HEK293T (cell line): Measurements from ENCODE around the gene NAGLU.

ENCODE experiments used
- ARNT ChIP-seq: fragments of 450-650 bp; IDR thresholded peaks from 2 replicates; pipeline ENCODE4 v1.6.1; 2017; ENCODE audit warnings: mild to moderate bottlenecking
- BHLHE40 ChIP-seq: fragments of 450-650 bp; IDR thresholded peaks from 2 replicates; pipeline ENCODE4 v1.6.1; 2016; ENCODE audit warnings: mild to moderate bottlenecking, moderate library complexity, borderline replicate concordance
- CTBP1 ChIP-seq: fragments of 450-650 bp; IDR thresholded peaks from 2 replicates; pipeline ENCODE4 v1.6.1; 2016; ENCODE audit warnings: borderline replicate concordance
- ELF4 ChIP-seq: fragments of 450-650 bp; IDR thresholded peaks from 2 replicates; pipeline ENCODE4 v1.6.1; 2017; ENCODE audit warnings: antibody characterized with exemption
- FOXA1 ChIP-seq: fragments of 450-650 bp; IDR thresholded peaks from 2 replicates; pipeline ENCODE4 v1.6.1; 2016; ENCODE audit warnings: mild to moderate bottlenecking
- FOXK2 ChIP-seq: fragments of 450-650 bp; IDR thresholded peaks from 2 replicates; pipeline ENCODE4 v1.6.1; 2016; ENCODE audit warnings: mild to moderate bottlenecking
- FOXM1 ChIP-seq: fragments of 450-650 bp; IDR thresholded peaks from 2 replicates; pipeline ENCODE4 v1.6.1; 2017; ENCODE audit warnings: mild to moderate bottlenecking, borderline replicate concordance
- LEF1 ChIP-seq: fragments of 450-650 bp; IDR thresholded peaks from 2 replicates; pipeline ENCODE4 v1.6.1; 2017; ENCODE audit warnings: mild to moderate bottlenecking, borderline replicate concordance
- NFRKB ChIP-seq: fragments of 450-650 bp; IDR thresholded peaks from 2 replicates; pipeline ENCODE4 v1.6.1; 2016; ENCODE audit warnings: mild to moderate bottlenecking, moderate library complexity
- SP1 ChIP-seq: fragments of 450-650 bp; IDR thresholded peaks from 2 replicates; pipeline ENCODE4 v1.6.1; 2017
- SUZ12 ChIP-seq: fragments of 450-650 bp; IDR thresholded peaks from 2 replicates; pipeline ENCODE4 v1.6.1; 2016; ENCODE audit warnings: mild to moderate bottlenecking
- TARDBP ChIP-seq: fragments of 450-650 bp; IDR thresholded peaks from 2 replicates; pipeline ENCODE4 v1.6.1; 2016
- ZNF384 ChIP-seq: fragments of 450-650 bp; IDR thresholded peaks from 2 replicates; pipeline ENCODE4 v1.6.1; 2016
- TF ChIP-seq, protein P1 (sequence below): fragments of 450-650 bp; IDR thresholded peaks from 2 replicates; pipeline ENCODE4 v1.6.1; 2016

GRCh38 chr17:42536048-42536371, at the start of gene NAGLU:
- no peak for TF ChIP-seq FOXK2
- no peak for TF ChIP-seq SP1
- TF ChIP-seq LEF1 = no peak
- no peak for TF ChIP-seq CTBP1
- TF ChIP-seq FOXA1 = no peak
- no peak for TF ChIP-seq NFRKB
- TF ChIP-seq BHLHE40 = no peak
- TF ChIP-seq SUZ12 = no peak
- TF ChIP-seq, protein P1, sequence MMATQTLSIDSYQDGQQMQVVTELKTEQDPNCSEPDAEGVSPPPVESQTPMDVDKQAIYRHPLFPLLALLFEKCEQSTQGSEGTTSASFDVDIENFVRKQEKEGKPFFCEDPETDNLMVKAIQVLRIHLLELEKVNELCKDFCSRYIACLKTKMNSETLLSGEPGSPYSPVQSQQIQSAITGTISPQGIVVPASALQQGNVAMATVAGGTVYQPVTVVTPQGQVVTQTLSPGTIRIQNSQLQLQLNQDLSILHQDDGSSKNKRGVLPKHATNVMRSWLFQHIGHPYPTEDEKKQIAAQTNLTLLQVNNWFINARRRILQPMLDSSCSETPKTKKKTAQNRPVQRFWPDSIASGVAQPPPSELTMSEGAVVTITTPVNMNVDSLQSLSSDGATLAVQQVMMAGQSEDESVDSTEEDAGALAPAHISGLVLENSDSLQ = no peak
- TF ChIP-seq TARDBP = no peak
- no peak for TF ChIP-seq FOXM1
- no peak for TF ChIP-seq ZNF384
- TF ChIP-seq ELF4 = peak; percentile 97
- TF ChIP-seq ARNT = no peak
